Activated CD4-positive, alpha-beta memory T cell treated with anti-CD3 and anti-CD28 coated beads for 36 hours (primary cell): ENCODE data around the gene ADAMTSL1. TPM values are rescaled to one million over a fixed set of nuclear protein-coding genes. Genes with fewer than 3 reads are reported as not detected.

Source experiments
- CTCF ChIA-PET: fragments of 350-600 bp; sonication (Branson Sonifier 250); formaldehyde crosslinking; loops from one replicate; lab custom pipeline; 2021; ENCODE audit warnings: antibody characterized with exemption, inconsistent platforms; lab: Charles Lee
- POLR2A ChIA-PET: fragments of 350-600 bp; sonication (Branson Sonifier 250); formaldehyde crosslinking; loops from one replicate; lab custom pipeline; 2021; ENCODE audit warnings: antibody characterized with exemption; lab: Charles Lee
- DNase-seq: peaks from one replicate; pipeline ENCODE4 v3.0.0-alpha.2; 2020
- H3K27ac Mint-ChIP-seq: one replicate; pipeline ENCODE4 v1.8.0; 2021; ENCODE audit warnings: mixed read lengths
- H3K27me3 Mint-ChIP-seq: one replicate; pipeline ENCODE4 v1.8.0; 2021; ENCODE audit warnings: mixed read lengths
- H3K36me3 Mint-ChIP-seq: one replicate; pipeline ENCODE4 v1.8.0; 2021; ENCODE audit warnings: mixed read lengths
- H3K4me1 Mint-ChIP-seq: one replicate; pipeline ENCODE4 v1.8.0; 2021; ENCODE audit warnings: low read depth, mixed read lengths
- H3K4me3 Mint-ChIP-seq: one replicate; pipeline ENCODE4 v1.8.0; 2021; ENCODE audit warnings: mild to moderate bottlenecking, mixed read lengths
- H3K9me3 Mint-ChIP-seq: one replicate; pipeline ENCODE4 v1.8.0; 2021; ENCODE audit warnings: mixed read lengths
- intact Hi-C: fragments of 100-400 bp; cut with micrococcal nuclease; formaldehyde crosslinking; loops from one replicate; pipeline ENCODE4 v1.15.1; 2023
- total RNA-seq, 2 experiments: library from RNA; stranded (reverse); gene quantifications; one replicate each; pipeline ENCODE4 v1.2.3, GENCODE V29; 2021

The ADAMTSL1 gene
- total RNA-seq, 2 experiments from 2014 or later, result not detected

DNA sequence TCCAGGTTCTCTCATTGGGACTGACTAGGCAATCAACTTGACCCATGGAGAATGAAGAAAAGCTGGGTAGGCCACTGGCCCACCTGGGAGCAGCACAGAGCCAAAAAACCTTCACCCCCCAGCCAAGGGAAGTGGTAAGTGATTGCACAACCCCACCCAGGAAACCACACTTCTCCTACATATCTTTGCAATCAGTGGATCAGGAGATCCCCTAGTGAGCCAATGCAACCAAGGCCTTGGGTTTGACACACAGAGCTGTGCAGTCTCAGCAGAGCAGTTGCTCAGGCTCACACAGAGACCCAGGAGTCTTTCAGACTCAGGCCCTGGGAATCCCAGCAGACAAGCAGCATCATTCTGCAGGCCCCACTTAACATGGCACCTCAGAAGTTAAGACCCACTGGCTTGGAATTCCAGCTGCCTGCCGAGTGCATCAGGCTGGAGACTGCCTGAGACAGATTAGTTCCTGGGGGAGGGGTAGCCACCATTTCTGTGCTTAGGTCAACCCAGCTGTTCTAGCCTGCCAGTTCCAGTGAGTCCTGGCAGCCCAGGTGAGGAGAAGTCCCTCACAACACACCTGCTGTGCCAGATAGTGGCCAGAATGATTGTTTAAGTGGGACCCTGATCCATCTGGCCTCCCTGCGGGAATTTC lies 422.7 kb downstream of the ADAMTSL1 start:
- peaks cover 28% of the 10 kb centered on the region for H3K9me3 Mint-ChIP-seq
- peaks cover 5% of the 10 kb centered on the region for H3K36me3 Mint-ChIP-seq
- H3K4me3 Mint-ChIP-seq, result no peak overlapping the region
- intact Hi-C loops, result no loop called here
- H3K4me1 Mint-ChIP-seq, result no peaks in the 10 kb centered on the region
- POLR2A ChIA-PET, result no interaction called here
- H3K27me3 Mint-ChIP-seq, result no peaks in the 10 kb centered on the region
- DNase-seq, result peak; percentile 11
- CTCF ChIA-PET, result no interaction called here
- no peak overlapping the region for H3K27ac Mint-ChIP-seq

DNA sequence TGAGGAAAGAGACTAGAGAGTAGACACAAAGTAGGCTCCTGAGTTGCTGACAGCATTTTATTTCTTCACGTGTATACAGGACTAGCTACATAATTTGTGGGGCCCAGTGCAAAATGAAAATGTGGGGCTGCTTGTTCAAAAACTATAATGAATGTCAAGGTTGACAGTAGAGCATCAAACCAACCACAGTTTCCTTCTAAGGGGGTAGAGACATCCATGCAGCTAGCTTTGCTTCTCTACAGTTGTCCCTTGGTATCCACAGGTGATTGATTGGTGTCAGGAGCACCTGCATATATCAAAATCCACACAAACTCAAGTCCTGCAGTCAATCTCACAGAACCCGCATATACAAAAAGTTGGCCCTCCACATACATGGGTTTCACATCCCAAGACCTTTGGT lies 429.5 kb downstream of the ADAMTSL1 start:
- intact Hi-C loops, result no loop called here
- no peak overlapping the region for H3K27ac Mint-ChIP-seq
- ChIA-PET POLR2A (no interaction called here), CTCF (no interaction called here)
- H3K4me3 Mint-ChIP-seq, result no peak overlapping the region
- no peaks in the 10 kb centered on the region for H3K4me1 Mint-ChIP-seq
- H3K27me3 Mint-ChIP-seq, result no peaks in the 10 kb centered on the region
- DNase-seq, result no peak
- H3K36me3 Mint-ChIP-seq, result no peaks in the 10 kb centered on the region
- peaks cover 17% of the 10 kb centered on the region for H3K9me3 Mint-ChIP-seq

DNA sequence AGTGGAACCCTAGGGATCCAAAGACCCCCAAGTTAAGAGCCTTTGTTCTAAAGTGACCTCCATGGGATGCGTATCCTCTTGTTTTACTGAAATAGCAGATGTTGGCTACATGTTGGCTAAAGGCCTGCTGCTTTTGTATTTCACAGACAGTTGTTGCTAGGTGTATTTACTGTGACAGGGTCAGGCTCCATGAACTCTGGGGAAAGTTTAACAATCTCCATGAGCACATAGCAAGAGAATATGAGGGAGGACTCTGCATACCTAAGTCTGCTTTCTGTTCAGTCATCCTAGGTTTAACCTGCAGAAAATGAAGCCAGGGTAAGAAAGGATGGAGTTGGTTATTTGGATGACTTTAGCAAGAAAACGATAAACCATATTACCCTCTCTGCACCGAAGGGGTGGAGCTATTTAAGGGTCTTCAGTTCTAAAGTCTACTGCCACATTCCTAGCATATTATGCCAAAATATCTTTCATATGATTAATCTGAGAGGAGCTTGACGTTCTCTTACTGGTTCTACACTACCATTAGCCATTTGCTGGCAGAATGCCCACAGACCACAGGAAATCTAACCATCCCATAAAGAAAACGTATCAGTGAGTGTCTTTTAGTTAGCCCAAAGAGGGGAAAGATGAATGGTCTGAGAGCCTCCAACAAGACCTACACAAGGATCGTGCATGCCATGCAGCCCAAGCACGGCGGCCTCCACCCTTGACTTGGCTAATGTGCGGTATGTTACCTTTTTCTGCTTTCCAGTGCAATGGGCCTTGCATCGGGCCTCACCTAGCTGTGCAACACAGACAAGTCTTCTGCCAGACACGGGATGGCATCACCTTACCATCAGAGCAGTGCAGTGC lies 431.3 kb downstream of the ADAMTSL1 start:
- Mint-ChIP-seq H3K27me3 (peaks cover 1% of the 10 kb centered on the region), H3K36me3 (no peaks in the 10 kb centered on the region), H3K4me3 (no peak overlapping the region), H3K4me1 (no peaks in the 10 kb centered on the region), H3K27ac (no peak overlapping the region), H3K9me3 (peaks cover 14% of the 10 kb centered on the region)
- CTCF ChIA-PET, result no interaction called here
- POLR2A ChIA-PET, result no interaction called here
- intact Hi-C loops, result no loop called here
- no peak for DNase-seq

DNA sequence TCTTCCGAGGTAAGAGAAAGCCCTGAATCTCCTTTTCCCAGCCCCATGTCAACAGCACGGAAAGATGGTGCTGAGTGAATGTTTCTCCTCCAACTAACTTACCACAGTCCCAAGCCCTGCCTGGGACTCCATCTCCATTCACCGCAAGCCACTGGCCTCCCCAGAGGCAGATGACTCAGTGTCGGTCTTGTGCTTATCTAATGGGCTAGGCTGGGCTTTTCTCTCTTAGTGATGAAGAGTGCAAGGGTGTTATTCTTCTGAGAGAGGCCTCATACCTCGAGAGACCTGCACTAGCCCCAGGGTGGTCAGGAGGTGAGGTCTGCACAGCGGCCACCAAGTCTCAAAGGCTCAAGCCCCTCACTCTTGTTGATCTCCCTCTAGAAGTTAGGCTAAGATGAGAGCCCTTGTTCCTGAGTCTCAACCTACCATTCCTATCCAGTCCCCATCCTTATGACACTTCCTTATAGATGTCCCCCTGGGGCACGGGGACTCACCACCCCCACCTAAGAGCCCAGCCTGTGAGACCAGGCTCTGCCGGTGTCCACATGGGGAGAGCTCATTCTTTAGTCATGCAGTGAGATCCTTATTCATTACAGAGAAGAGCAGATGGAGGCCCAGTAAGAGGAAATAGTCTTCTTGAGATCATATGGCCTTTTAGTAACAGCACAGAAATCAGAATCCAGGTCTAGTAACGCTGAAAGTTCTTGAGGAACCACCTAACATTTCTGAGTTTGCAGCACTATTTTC lies 432.1 kb downstream of the ADAMTSL1 start:
- ChIA-PET POLR2A (no interaction called here), CTCF (no interaction called here)
- intact Hi-C loops, result no loop called here

DNA sequence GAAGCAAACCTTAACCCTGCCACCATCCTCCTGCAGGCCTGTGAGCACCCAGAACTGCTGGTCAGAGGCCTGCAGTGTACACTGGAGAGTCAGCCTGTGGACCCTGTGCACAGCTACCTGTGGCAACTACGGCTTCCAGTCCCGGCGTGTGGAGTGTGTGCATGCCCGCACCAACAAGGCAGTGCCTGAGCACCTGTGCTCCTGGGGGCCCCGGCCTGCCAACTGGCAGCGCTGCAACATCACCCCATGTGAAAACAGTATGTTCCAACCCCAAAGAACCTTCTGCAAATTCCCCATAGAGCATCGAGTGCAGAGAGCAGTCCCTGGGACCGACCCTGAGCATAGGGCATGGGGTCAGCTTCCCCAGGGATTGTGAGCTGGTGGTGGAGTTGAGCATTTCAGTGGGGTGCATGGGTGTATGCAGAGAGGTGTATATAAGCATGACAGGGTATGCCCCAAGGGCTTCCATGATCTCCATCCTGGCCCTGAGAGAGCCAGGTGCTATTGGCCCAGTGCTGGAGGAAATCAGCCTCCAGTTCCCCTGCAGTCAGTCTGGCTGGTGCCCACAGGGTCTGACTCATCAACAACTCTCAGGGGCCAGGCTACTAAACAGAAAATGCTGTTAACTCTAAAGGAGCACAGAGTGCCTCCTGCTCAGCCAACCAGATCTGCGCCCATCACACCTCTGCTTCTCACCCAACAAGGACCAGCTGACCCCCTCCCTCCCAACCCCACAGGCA lies 432.9 kb downstream of the ADAMTSL1 start:
- no peak overlapping the region for H3K27ac Mint-ChIP-seq
- H3K27me3 Mint-ChIP-seq, result peaks cover 1% of the 10 kb centered on the region
- no peaks in the 10 kb centered on the region for H3K4me1 Mint-ChIP-seq
- intact Hi-C loops, result no loop called here
- CTCF ChIA-PET, result no interaction called here
- no peaks in the 10 kb centered on the region for H3K36me3 Mint-ChIP-seq
- POLR2A ChIA-PET, result no interaction called here
- no peak for DNase-seq
- peaks cover 10% of the 10 kb centered on the region for H3K9me3 Mint-ChIP-seq
- no peak overlapping the region for H3K4me3 Mint-ChIP-seq

More for the DNA sequence above, 432.1 kb downstream of the ADAMTSL1 start:
- Mint-ChIP-seq H3K4me3 (no peak overlapping the region), H3K36me3 (no peaks in the 10 kb centered on the region), H3K27ac (no peak overlapping the region), H3K27me3 (peaks cover 1% of the 10 kb centered on the region), H3K9me3 (peaks cover 12% of the 10 kb centered on the region), H3K4me1 (no peaks in the 10 kb centered on the region)
- DNase-seq, result no peak

DNA sequence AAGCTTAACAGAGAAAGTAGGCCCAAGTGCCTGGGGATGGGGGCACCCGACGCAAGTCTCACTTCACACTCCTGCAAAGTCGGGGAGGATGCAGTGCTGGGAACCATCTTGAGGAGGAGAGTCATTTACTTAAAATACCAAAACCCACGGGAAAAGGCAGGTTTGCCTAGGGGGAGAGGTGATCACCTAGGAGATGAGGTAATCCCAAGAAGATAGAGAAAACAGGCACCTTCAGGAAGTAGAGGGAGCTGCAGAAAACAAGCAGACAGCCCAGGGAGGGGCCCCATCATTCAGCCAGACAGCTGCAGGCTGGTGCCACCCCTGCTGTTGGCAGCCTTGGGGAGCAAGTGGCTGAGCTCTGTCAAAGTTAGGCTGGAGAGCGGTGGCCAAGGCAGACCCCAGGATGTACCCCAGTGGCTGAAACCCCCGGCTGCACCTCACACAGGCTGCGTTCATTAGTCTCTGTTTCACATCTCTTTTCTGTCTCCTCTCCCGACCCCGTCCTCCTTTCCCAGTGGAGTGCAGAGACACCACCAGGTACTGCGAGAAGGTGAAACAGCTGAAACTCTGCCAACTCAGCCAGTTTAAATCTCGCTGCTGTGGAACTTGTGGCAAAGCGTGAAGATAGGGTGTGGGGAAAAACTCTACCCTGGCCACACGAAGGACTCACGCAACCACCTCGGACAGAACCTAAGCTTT lies 434.1 kb downstream of the ADAMTSL1 start:
- CTCF ChIA-PET, result no interaction called here
- H3K4me1 Mint-ChIP-seq, result no peaks in the 10 kb centered on the region
- no peaks in the 10 kb centered on the region for H3K36me3 Mint-ChIP-seq
- no peaks in the 10 kb centered on the region for H3K9me3 Mint-ChIP-seq
- POLR2A ChIA-PET, result no interaction called here
- H3K4me3 Mint-ChIP-seq, result no peak overlapping the region
- H3K27ac Mint-ChIP-seq, result no peak overlapping the region
- H3K27me3 Mint-ChIP-seq, result peaks cover 1% of the 10 kb centered on the region
- DNase-seq, result no peak
- intact Hi-C loops, result no loop called here

DNA sequence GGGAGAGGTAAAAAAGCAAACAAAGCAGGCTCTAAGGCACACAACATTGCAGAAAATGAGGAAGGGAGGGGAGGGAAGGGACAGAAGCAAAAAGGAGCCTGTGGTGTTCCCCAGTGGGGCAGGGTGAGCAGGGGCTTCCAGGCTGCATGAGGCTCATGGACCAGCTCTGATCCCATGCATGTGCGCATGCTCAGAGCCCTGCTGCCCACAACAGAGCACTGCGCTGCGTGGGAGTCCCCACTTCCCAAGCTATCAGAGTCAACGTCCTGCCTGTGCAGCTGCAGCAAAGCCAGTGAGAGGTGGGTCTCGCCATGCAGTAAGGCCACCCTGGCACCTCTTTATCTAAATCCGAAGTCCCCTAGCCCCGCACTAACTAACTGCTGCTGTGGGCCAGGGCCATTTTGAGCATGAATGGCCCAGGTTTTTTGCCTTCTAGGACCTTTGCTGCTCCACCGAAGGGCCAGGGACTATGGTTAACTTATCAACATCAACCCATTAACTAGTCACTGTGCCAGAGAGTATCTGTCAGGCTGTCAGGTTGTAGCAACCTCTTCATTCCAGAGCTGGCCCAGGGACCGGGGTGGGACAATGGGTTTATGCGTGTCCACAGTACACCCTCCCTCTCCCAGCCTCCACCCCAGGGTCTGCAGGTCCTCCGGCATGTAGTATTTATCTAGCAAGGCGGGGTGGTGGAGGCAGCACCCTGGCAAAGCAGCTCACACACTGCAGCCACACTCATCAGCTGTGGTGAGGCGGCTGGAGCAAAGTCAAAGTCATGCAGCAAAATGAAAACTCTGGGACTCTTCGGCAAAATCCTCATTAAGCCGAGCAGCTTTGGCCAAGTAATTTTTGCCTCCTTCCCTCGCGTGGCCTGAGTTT lies 435.4 kb downstream of the ADAMTSL1 start:
- DNase-seq, result no peak
- Mint-ChIP-seq H3K4me3 (no peak overlapping the region), H3K4me1 (no peaks in the 10 kb centered on the region), H3K36me3 (no peaks in the 10 kb centered on the region), H3K27me3 (peaks cover 1% of the 10 kb centered on the region), H3K27ac (no peak overlapping the region), H3K9me3 (no peaks in the 10 kb centered on the region)
- intact Hi-C loops, result no loop called here
- CTCF ChIA-PET, result no interaction called here
- POLR2A ChIA-PET, result no interaction called here

DNA sequence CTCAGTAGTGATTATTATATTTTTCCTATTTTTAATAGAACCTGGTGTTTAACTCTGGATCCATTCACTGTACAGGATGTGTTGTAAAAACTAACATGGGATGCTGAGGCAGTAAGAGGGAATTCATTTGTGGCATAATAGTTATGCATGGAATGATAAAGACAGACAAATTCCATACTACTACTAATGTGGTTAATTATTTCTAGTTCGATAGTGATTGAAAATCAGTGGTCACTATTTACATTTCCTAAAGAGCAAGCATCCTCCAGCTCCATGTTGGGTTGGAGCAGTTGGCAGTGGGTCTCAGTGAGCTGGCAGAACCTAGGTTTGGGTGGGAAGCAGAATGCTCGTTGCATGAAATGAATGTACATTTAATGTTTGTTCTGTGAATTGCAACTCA lies 436.5 kb downstream of the ADAMTSL1 start:
- no peak overlapping the region for H3K4me3 Mint-ChIP-seq

DNA sequence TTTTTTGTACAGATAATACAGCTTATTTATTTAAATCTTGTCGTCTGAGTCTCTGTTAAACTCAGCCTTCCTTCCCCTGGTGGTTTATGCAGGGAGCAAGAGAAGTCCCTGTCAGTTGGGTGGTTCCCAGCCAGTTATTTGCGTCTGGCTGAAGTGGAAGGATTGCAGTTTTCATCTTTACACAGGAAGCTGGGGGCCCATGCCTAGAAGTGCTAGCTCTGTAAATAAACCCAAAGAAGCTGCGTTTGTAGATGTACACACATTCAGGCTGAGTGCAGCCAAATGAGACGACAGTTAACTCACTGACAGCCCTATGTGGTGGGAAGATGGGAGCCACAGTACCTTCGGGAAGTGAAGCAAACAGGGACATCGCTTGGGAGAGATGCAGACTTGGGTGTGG lies 437.0 kb downstream of the ADAMTSL1 start:
- DNase-seq, result no peak
- H3K27ac Mint-ChIP-seq, result no peak overlapping the region
- H3K27me3 Mint-ChIP-seq, result peaks cover 1% of the 10 kb centered on the region
- no peak overlapping the region for H3K4me3 Mint-ChIP-seq
- no peaks in the 10 kb centered on the region for H3K9me3 Mint-ChIP-seq
- no peaks in the 10 kb centered on the region for H3K36me3 Mint-ChIP-seq
- POLR2A ChIA-PET, result no interaction called here
- H3K4me1 Mint-ChIP-seq, result no peaks in the 10 kb centered on the region
- CTCF ChIA-PET, result interaction anchor here (0.8 kb wide), 1 partner anchor 656 kb away, joined by 3 read pairs; no protein-coding TSS in a partner anchor
- intact Hi-C loops, result no loop called here

More for the DNA sequence above, 436.5 kb downstream of the ADAMTSL1 start:
- H3K4me1 Mint-ChIP-seq, result no peaks in the 10 kb centered on the region
- no peak overlapping the region for H3K27ac Mint-ChIP-seq
- H3K27me3 Mint-ChIP-seq, result peaks cover 1% of the 10 kb centered on the region
- POLR2A ChIA-PET, result no interaction called here
- intact Hi-C loops, result no loop called here
- H3K36me3 Mint-ChIP-seq, result no peaks in the 10 kb centered on the region
- CTCF ChIA-PET, result interaction anchor here (0.8 kb wide), 1 partner anchor 656 kb away, joined by 3 read pairs; no protein-coding TSS in a partner anchor
- DNase-seq, result no peak
- no peaks in the 10 kb centered on the region for H3K9me3 Mint-ChIP-seq

DNA sequence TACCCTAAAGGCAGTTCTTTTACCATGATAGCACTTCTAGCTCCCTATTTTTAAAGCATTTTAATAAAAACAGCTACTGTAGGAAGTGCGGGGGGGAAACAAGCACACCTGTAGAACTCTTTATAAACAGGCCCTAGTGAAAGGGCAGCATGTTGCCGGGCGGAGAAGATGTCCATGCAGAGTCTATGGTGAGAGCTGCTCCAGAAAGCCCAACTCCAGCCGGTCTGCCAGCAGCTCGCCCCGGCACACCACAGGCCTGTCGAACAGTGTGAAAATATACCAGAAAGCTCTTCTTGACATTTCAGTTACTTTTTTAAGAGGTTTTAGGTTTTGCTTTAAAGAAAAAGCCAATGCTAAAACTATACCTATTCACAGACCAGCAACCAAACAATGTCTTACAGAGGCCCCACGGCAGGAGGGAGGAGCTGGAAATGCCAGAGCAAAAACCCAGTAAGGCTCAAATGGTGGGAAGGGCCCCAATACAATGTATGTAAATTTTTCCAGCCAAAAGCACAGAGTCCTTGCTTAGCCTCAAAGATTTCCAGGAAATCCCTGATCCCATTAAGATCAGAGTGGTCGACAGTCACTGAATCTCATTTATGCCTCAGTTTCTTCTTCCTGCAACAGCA lies 437.9 kb downstream of the ADAMTSL1 start:
- POLR2A ChIA-PET, result no interaction called here
- H3K9me3 Mint-ChIP-seq, result no peaks in the 10 kb centered on the region

More for the DNA sequence above, 437.9 kb downstream of the ADAMTSL1 start:
- intact Hi-C loops, result no loop called here
- H3K27ac Mint-ChIP-seq, result no peak overlapping the region
- CTCF ChIA-PET, result no interaction called here
- no peak overlapping the region for H3K4me3 Mint-ChIP-seq
- peaks cover 1% of the 10 kb centered on the region for H3K27me3 Mint-ChIP-seq
- H3K4me1 Mint-ChIP-seq, result no peaks in the 10 kb centered on the region
- DNase-seq, result no peak
- H3K36me3 Mint-ChIP-seq, result no peaks in the 10 kb centered on the region
